GM20000 (cell line): ENCODE results near the gene PTPRS.
A peak's percentile ranks its signal among the peaks of the same experiment; 100 is the strongest.

ENCODE experiments used
- DNase-seq: peaks from one replicate; pipeline ENCODE4 v3.0.0; 2012; ENCODE audit warnings: low spot score
- CTCF ChIP-seq: IDR thresholded peaks from 2 replicates; pipeline ENCODE4 v1.5.1; 2012; ENCODE audit warnings: mild to moderate bottlenecking, control low read depth; ENCODE audit errors: extremely low read depth, missing control alignments

PTPRS gene

DNA sequence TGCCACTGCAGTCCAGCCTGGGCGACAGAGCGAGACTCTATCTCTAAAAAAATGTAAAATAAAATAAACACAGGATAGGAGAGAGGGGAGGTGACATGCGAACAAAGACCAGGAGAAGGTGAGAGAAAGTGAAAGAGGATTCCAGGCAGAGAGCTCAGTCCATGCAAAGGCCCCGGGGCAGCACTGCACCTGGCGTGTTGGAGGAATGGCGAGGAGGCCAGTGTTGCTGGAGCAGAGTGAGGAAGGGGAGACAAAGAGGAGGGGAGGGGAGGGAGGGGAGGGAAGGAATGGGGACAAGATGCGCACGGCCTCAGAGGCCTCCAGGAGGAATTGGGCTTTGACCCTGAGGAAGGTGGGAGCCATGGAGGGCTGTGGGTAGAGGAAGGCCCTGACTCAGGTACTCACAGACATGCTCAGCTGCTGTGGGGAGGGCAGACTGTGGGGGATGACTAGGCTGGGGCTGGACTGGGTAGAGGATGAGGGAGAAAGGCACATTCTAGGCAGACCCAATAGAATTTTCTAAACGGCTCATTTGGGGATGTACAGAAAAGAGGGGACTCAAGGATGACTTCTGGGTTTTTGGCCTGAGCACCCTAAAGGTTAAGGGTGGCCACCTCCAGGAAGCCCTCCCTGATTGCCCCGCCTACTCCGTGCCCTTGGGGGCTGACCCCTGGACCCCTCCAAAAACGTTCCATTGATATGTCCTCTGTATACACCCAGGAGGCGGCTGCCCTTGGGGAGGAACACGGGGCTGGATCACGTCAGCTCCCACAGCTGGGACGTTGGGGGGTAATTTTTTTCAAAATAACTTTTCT, 43.9 kb downstream of the PTPRS start:
- no peak for DNase-seq
- no peak for TF ChIP-seq CTCF

GRCh38 chr19:5296021-5296420, 44.6 kb downstream of the PTPRS start:
- no peak for TF ChIP-seq CTCF
- no peak for DNase-seq

- DNase-seq, result no peak
- no peak for TF ChIP-seq CTCF
Observed at GRCh38 chr19:5294403-5295160, 46.0 kb downstream of the PTPRS start.

DNA sequence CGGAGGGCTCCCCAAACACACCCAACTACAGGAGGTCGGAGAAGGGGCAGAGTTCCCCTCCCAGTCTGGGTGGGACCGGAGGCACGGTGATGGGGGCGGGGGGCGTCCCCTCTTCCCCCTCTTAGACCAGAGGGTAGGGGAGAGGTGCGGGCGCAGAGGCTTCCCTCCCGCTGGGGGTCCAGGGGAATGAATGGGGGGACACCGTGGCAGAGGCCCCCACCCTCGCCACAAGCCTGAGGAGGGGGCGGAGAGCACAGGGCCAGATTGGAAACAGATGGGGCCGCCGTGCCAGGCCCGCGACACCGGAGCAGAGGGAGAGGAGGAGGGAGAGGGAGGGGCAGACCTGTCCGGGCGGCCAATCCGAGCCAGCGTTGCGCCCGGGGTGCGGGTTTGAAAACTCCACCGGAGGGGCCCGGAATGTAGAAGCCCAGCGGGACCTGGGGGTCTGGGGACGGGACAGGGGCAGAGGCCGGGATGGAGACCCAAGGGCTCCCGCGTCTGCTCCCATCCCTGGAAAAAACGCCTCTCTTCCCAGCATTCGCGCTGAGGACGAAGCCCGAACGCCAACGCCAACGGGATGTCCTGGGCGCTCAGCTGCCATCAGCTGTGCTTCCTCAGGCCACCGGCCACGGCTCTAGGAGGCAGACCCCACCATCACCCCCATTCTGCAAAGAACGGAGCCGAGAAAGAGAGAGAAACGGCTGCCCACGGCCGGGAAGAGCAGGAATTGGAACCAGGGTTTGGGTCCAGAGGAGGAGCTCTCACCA, 46.8 kb downstream of the PTPRS start:
- peak; percentile 52 for DNase-seq
- no peak for TF ChIP-seq CTCF

GRCh38 chr19:5292822-5293611, 47.6 kb downstream of the PTPRS start:
- peak; percentile 91 for DNase-seq
- TF ChIP-seq CTCF, result no peak

DNA sequence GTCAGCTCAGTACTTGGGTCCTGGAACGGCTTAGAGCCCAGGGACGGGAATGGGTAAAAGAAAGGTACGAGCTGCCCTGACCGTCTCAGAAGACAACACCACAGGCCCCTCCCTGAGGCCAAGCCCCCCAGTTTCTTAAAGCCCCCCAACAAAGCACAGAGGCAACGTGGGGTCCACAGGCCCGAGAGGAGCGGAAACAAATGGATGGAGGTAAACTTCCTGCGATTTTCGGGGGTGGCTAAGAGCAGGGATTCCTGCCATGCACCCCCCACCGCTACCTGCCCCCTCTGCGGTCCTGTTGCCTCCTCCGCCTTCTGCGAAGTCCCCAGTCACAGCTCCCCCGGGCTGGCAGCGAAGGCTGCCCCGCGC, 48.2 kb downstream of the PTPRS start:
- TF ChIP-seq CTCF, result no peak

More for the DNA sequence above, 48.2 kb downstream of the PTPRS start:
- DNase-seq, result no peak
